GM12878 (cell line): ENCODE data around the gene IL1R2. TPM values are rescaled to one million over a fixed set of nuclear protein-coding genes. Genes with fewer than 3 reads are reported as not detected.

ENCODE experiments used
- ATAC-seq: fragments of 200-7000 bp; cut with Tn5 transposase; 3 replicates; pipeline ENCODE4 v1.9.1; 2020; ENCODE audit warnings: mild to moderate bottlenecking, moderate library complexity
- BruUV-seq: library from RNA; stranded (reverse); fragments of 400-500 nt; replicated peaks from 2 replicates; lab custom pipeline; 2021; lab: Mats Ljungman, UMichigan
- CTCF ChIA-PET: fragments of 300-600 bp; sonication (Branson Sonifier 250); formaldehyde crosslinking; extraction: SDS; loops from one replicate; lab custom pipeline; 2021; ENCODE audit warnings: inconsistent platforms; lab: Yijun Ruan, JAX
- POLR2A ChIA-PET: fragments of 350-600 bp; formaldehyde crosslinking; extraction: SDS; loops from one replicate; lab custom pipeline; 2021; ENCODE audit warnings: inconsistent platforms; lab: Charles Lee
- RAD21 ChIA-PET: fragments of 300-600 bp; sonication (Branson Sonifier 250); formaldehyde crosslinking; loops from one replicate; lab custom pipeline; 2023; ENCODE audit warnings: antibody characterized with exemption; ENCODE audit not compliant: unreplicated experiment; lab: Charles Lee
- SMC1A ChIA-PET: fragments of 300-600 bp; sonication (Branson Sonifier 250); formaldehyde crosslinking; loops from one replicate; lab custom pipeline; 2023; ENCODE audit not compliant: unreplicated experiment, uncharacterized antibody; lab: Charles Lee
- DNase-seq: peaks from one replicate; pipeline ENCODE4 v3.0.0-alpha.2; 2011; ENCODE audit warnings: low read depth, low spot score
- FAIRE-seq: peaks from 3 replicates; lab custom pipeline; 2011; peaks lifted over from hg19 to GRCh38; lab: Jason Lieb, UNC
- H2AFZ ChIP-seq: 2 replicates; pipeline ENCODE4 v1.6.0; 2011; ENCODE audit warnings: low read depth, low read length, control low read depth; ENCODE audit not compliant: control insufficient read depth
- H3K27ac ChIP-seq: 2 replicates; pipeline ENCODE4 v1.5.1; 2011; ENCODE audit warnings: control low read depth; ENCODE audit not compliant: control insufficient read depth, insufficient read depth
- H3K27me3 ChIP-seq, 2 experiments: replicated peaks in 1 of 2; 2 replicates each; pipeline versions ENCODE4 v1.6.0 to v1.6.1; 2011; ENCODE audit warnings: low read length in 1 of 2; ENCODE audit not compliant: control insufficient read depth in 2 of 2, insufficient read depth in 2 of 2
- H3K36me3 ChIP-seq, 2 experiments: 2 replicates each; pipeline ENCODE4 v1.5.1; 2011; ENCODE audit warnings: low read length in 1 of 2; ENCODE audit not compliant: control insufficient read depth in 2 of 2, insufficient read depth in 2 of 2
- H3K4me1 ChIP-seq: 2 replicates; pipeline ENCODE4 v1.6.1; 2011; ENCODE audit warnings: mild to moderate bottlenecking, low read length, moderate library complexity, mixed read lengths; ENCODE audit not compliant: control insufficient read depth, insufficient read depth
- H3K4me2 ChIP-seq: 2 replicates; pipeline ENCODE4 v1.6.0; 2011; ENCODE audit warnings: control low read depth; ENCODE audit not compliant: control insufficient read depth, insufficient read depth
- H3K4me3 ChIP-seq: fragments of 200-600 bp; sonication (generic); 2 replicates; pipeline ENCODE4 v1.5.1; 2016
- H3K79me2 ChIP-seq: 2 replicates; pipeline ENCODE4 v1.6.0; 2011; ENCODE audit warnings: low read length; ENCODE audit not compliant: control insufficient read depth, insufficient read depth
- H3K9ac ChIP-seq: 2 replicates; pipeline ENCODE4 v1.8.0; 2011; ENCODE audit warnings: low read length, control low read depth, mixed read lengths; ENCODE audit not compliant: control insufficient read depth, insufficient read depth
- H3K9me3 ChIP-seq: replicated peaks from 3 replicates; pipeline ENCODE4 v1.5.1; 2011; ENCODE audit warnings: mild to moderate bottlenecking, low read length; ENCODE audit not compliant: control insufficient read depth, insufficient read depth
- H4K20me1 ChIP-seq: 2 replicates; pipeline ENCODE4 v1.6.0; 2011; ENCODE audit not compliant: control insufficient read depth, insufficient read depth
- BCLAF1 ChIP-seq: fragments of 450-650 bp; IDR thresholded peaks from 2 replicates; pipeline ENCODE4 v1.6.1; 2017; ENCODE audit warnings: antibody characterized with exemption, mild to moderate bottlenecking, moderate library complexity
- CHD4 ChIP-seq: fragments of 200-600 bp; sonication (generic); IDR thresholded peaks from 2 replicates; pipeline ENCODE4 v1.6.1; 2016; ENCODE audit warnings: mild to moderate bottlenecking
- CUX1 ChIP-seq: IDR thresholded peaks from 2 replicates; pipeline ENCODE4 v1.6.1; 2012; ENCODE audit warnings: improper control_type of control experiment, low read depth, low read length; ENCODE audit not compliant: insufficient replicate concordance
- EED ChIP-seq: sonication (generic); IDR thresholded peaks from 2 replicates; pipeline ENCODE4 v1.6.1; 2016; ENCODE audit warnings: antibody characterized with exemption, low read depth
- ETV6 ChIP-seq, 2 experiments: fragments of 450-650 bp in 1 of 2; IDR thresholded peaks in 1 of 2; conservative IDR thresholded peaks in 1 of 2; 2 replicates each; pipeline ENCODE4 v1.6.1; 2014; ENCODE audit warnings: antibody characterized with exemption in 1 of 2, borderline replicate concordance in 1 of 2, low read depth in 1 of 2, mild to moderate bottlenecking in 1 of 2, moderate library complexity in 1 of 2
- IKZF1 ChIP-seq: fragments of 450-650 bp; conservative IDR thresholded peaks from 2 replicates; pipeline ENCODE4 v1.6.1; 2017; ENCODE audit warnings: antibody characterized with exemption, mild to moderate bottlenecking
- IRF3 ChIP-seq: fragments of 450-650 bp; IDR thresholded peaks from 2 replicates; pipeline ENCODE4 v1.6.1; 2014; ENCODE audit warnings: mild to moderate bottlenecking
- JUND ChIP-seq: IDR thresholded peaks from 2 replicates; pipeline ENCODE4 v1.6.1; 2012; ENCODE audit warnings: low read depth, mild to moderate bottlenecking, low read length, improper control_type of control experiment, moderate library complexity
- KAT2A ChIP-seq: conservative IDR thresholded peaks from 2 replicates; pipeline ENCODE4 v1.6.1; 2011; ENCODE audit warnings: low read depth, low read length; ENCODE audit not compliant: control insufficient read depth
- POLR2A ChIP-seq: IDR thresholded peaks from 2 replicates; pipeline ENCODE4 v1.6.1; 2011; ENCODE audit warnings: low read depth, mild to moderate bottlenecking, low read length
- TBL1XR1 ChIP-seq: IDR thresholded peaks from 2 replicates; pipeline ENCODE4 v1.6.1; 2012; ENCODE audit warnings: low read depth, low read length, improper control_type of control experiment
- YBX1 ChIP-seq: fragments of 450-650 bp; IDR thresholded peaks from 2 replicates; pipeline ENCODE4 v1.6.1; 2016; ENCODE audit warnings: antibody characterized with exemption
- ZSCAN29 ChIP-seq: fragments of 450-650 bp; IDR thresholded peaks from 2 replicates; pipeline ENCODE4 v1.6.1; 2017; ENCODE audit warnings: mild to moderate bottlenecking, moderate library complexity
- WGBS: methylation state at CpG from one replicate; pipeline ENCODE4 v1.1.6; 2016; ENCODE audit warnings: low lambda C conversion rate; ENCODE audit not compliant: insufficient replicate concordance, insufficient coverage; ENCODE audit errors: missing lambda C conversion rate; 5-methylcytosine and 5-hydroxymethylcytosine counted together
- in situ Hi-C: fragments of 300-500 bp; cut with MboI; formaldehyde crosslinking; loops from 9 replicates; pipeline ENCODE4 v1.14.3; 2018; ENCODE audit warnings: mixed read lengths
- intact Hi-C: fragments of 100-400 bp; cut with micrococcal nuclease; formaldehyde crosslinking; loops from one replicate; pipeline ENCODE4 v1.14.2; 2022; ENCODE audit not compliant: unreplicated experiment
- polyA plus RNA-seq, 11 experiments: library from polyadenylated mRNA; depleted of rRNA in 4 of 11; unstranded in 6 of 11; stranded (reverse) in 5 of 11; fragments of >200 nt; fragmentation: Nextera tagmentation in 4 of 11; fragmentation: Illumina TruSeq in 1 of 11; extraction: Ambion mirVana in 4 of 11; extraction: Trizol in 1 of 11; gene quantifications; 1 replicate in 1 of 11; 2 replicates in 10 of 11; pipeline versions ENCODE4 v1.2.1 to v1.2.3, GENCODE V29; 2011 to 2016; ENCODE audit warnings: inconsistent platforms in 2 of 11, missing spikeins in 2 of 11, low read depth in 1 of 11
- total RNA-seq, 4 experiments: library from RNA; depleted of rRNA in 3 of 4; stranded (reverse); fragments of >200 nt in 3 of 4; fragmentation: Illumina TruSeq in 1 of 4; extraction: Trizol in 1 of 4; gene quantifications; 2 replicates each; pipeline versions ENCODE4 v1.2.1 to v1.2.3, GENCODE V29; 2013 to 2021

The IL1R2 gene
- total and polyA plus RNA-seq, 10 of the 15 experiments (the other 5 are each of a cell fraction or from before 2014, with no cell fraction given): 0.44 to 6.4 (median 0.62) TPM

- ChIA-PET SMC1A (interaction anchor here (0.7 to 4.0 kb wide), 21 partner anchors 9 to 166 kb away, joined by 3 to 24 read pairs (median 4); no protein-coding TSS in a partner anchor), CTCF (interaction anchor here (0.7 to 2.2 kb wide), 15 partner anchors 9 to 166 kb away, joined by 3 to 10 read pairs (median 4); no protein-coding TSS in a partner anchor), POLR2A (interaction anchor here (0.6 kb wide), 1 partner anchor 98 kb away, joined by 3 read pairs; no protein-coding TSS in a partner anchor), RAD21 (interaction anchor here (0.7 to 2.0 kb wide), 12 partner anchors 9 to 377 kb away, joined by 3 to 12 read pairs (median 5); no protein-coding TSS in a partner anchor)
- Histone ChIP-seq H3K79me2 (no peaks in the 10 kb centered on the region), H3K4me2 (no peak overlapping the region), H4K20me1 (no peaks in the 10 kb centered on the region), H3K9me3 (no peaks in the 10 kb centered on the region), H2AFZ (no peak overlapping the region), H3K27me3 (no peaks in the 10 kb centered on the region), H3K4me3 (no peak overlapping the region), H3K9ac (no peak overlapping the region), H3K36me3 (no peaks in the 10 kb centered on the region), H3K4me1 (0 out of 2 replicates have a peak, but pooled peaks cover 4% of the 10 kb centered on the region), H3K27ac (no peak overlapping the region)
- 12% methylated on average over 6 of the region's 6 CpGs for WGBS
- in situ Hi-C loops (no loop called here), intact Hi-C loops (no loop called here)
- no TSS peak for BruUV-seq
- ATAC-seq: peak; percentile 74
- DNase-seq: no peak
- no peak for FAIRE-seq
- TF ChIP-seq KAT2A (no peak), BCLAF1 (no peak), ZSCAN29 (no peak), CUX1 (no peak), CHD4 (no peak), JUND (no peak), IRF3 (no peak), POLR2A (no peak), ETV6 (conservative IDR thresholded peaks at IDR 0.05 in 1 of 2, IDR thresholded peaks at IDR 0.05 in 1 of 2; ENCODE audit: borderline replicate concordance in 1 of 2, low read depth in 1 of 2) (no peak), YBX1 (no peak), TBL1XR1 (no peak), EED (no peak), IKZF1 (0 out of 2 replicates have a peak, but pooled peaks have one; percentile 18)
Observed at GRCh38 chr2:102074152-102074783, 82.5 kb downstream of the IL1R2 start.
